ENCODE measurements around the gene DCC. TPM values are rescaled to one million over a fixed set of nuclear protein-coding genes. Genes with fewer than 3 reads are reported as not detected.

DCC gene
- total RNA-seq, 4 donors from 2014 or later, result 0.13 TPM; not detected in 3

- intact Hi-C loops (cut with DNase I; ENCODE audit: low total_unique reads), result no loop called here
- TF ChIP-seq CTCF (IDR thresholded peaks at IDR 0.05) (no peak), POLR2A (IDR thresholded peaks at IDR 0.05) (no peak)
- H3K4me3 ChIP-seq (ENCODE audit: low read depth, poor library complexity, severe bottlenecking), result no peak overlapping the region
- 39 to 57% methylated on average over 2 of the region's 2 CpGs for WGBS, 2 donors
- DNase-seq (ENCODE audit: low spot score in 2 of 2), result no peak
These were observed 68.9 kb downstream of the DCC start for GRCh38 chr18:52408800-52409302.

GRCh38 chr18:52409727-52410126 lies 69.7 kb downstream of the DCC start:
- no peak for TF ChIP-seq POLR2A (IDR thresholded peaks at IDR 0.05)
- TF ChIP-seq CTCF (IDR thresholded peaks at IDR 0.05), result no peak
- WGBS, 2 donors, result 38 to 44% methylated on average over 1 of the region's 1 CpG
- no peak for DNase-seq (ENCODE audit: low spot score in 2 of 2)
- no peak overlapping the region for H3K4me3 ChIP-seq (ENCODE audit: low read depth, poor library complexity, severe bottlenecking)
- intact Hi-C loops (cut with DNase I; ENCODE audit: low total_unique reads), result no loop called here

- no peak overlapping the region for H3K4me3 ChIP-seq (ENCODE audit: low read depth, poor library complexity, severe bottlenecking)
- no peak for DNase-seq (ENCODE audit: low spot score in 2 of 2)
- 58 to 66% methylated on average over 3 of the region's 3 CpGs for WGBS, 2 donors
- TF ChIP-seq POLR2A (IDR thresholded peaks at IDR 0.05) (no peak), CTCF (IDR thresholded peaks at IDR 0.05) (no peak)
- intact Hi-C loops (cut with DNase I; ENCODE audit: low total_unique reads), result no loop called here
These were observed 75.1 kb downstream of the DCC start for GRCh38 chr18:52415131-52415530.

GRCh38 chr18:52422985-52423601 lies 83.1 kb downstream of the DCC start:
- no peak overlapping the region for H3K4me3 ChIP-seq (ENCODE audit: low read depth, poor library complexity, severe bottlenecking)
- DNase-seq (ENCODE audit: low spot score in 2 of 2), result no peak
- WGBS, 2 donors, result 52 to 56% methylated on average over 3 of the region's 3 CpGs
- intact Hi-C loops (cut with DNase I; ENCODE audit: low total_unique reads), result no loop called here
- TF ChIP-seq POLR2A (IDR thresholded peaks at IDR 0.05) (no peak), CTCF (IDR thresholded peaks at IDR 0.05) (no peak)

GRCh38 chr18:52426041-52426440 lies 86.0 kb downstream of the DCC start:
- H3K4me3 ChIP-seq (ENCODE audit: low read depth, poor library complexity, severe bottlenecking), result no peak overlapping the region
- WGBS, 2 donors, result 48 to 53% methylated on average over 4 of the region's 4 CpGs
- intact Hi-C loops (cut with DNase I; ENCODE audit: low total_unique reads), result no loop called here
- TF ChIP-seq POLR2A (IDR thresholded peaks at IDR 0.05), result no peak
- TF ChIP-seq CTCF (IDR thresholded peaks at IDR 0.05), result no peak
- DNase-seq (ENCODE audit: low spot score in 2 of 2), result no peak

GRCh38 chr18:52426462-52426861 lies 86.5 kb downstream of the DCC start:
- no peak for DNase-seq (ENCODE audit: low spot score in 2 of 2)
- no peak overlapping the region for H3K4me3 ChIP-seq (ENCODE audit: low read depth, poor library complexity, severe bottlenecking)
- no peak for TF ChIP-seq CTCF (IDR thresholded peaks at IDR 0.05)
- no peak for TF ChIP-seq POLR2A (IDR thresholded peaks at IDR 0.05)
- WGBS, 2 donors, result 71 to 79% methylated on average over 1 of the region's 1 CpG
- intact Hi-C loops (cut with DNase I; ENCODE audit: low total_unique reads), result no loop called here
